ENCODE results near the gene MARVELD3.

MARVELD3 gene

GRCh38 chr16:71627731-71628181 lies 1.8 kb downstream of the MARVELD3 start:
- H3K4me3 ChIP-seq (ENCODE audit: low read length) = no peak overlapping the region
- no peak for TF ChIP-seq CTCF (conservative IDR thresholded peaks at IDR 0.05; ENCODE audit: low read length)
- no peak for DNase-seq (ENCODE audit: low read depth)

- no peak overlapping the region for H3K4me3 ChIP-seq (ENCODE audit: low read length)
- DNase-seq (ENCODE audit: low read depth) = peak; percentile 9
- TF ChIP-seq CTCF (conservative IDR thresholded peaks at IDR 0.05; ENCODE audit: low read length) = no peak
These were observed 2.8 kb downstream of the MARVELD3 start for GRCh38 chr16:71628810-71629209.

DNA sequence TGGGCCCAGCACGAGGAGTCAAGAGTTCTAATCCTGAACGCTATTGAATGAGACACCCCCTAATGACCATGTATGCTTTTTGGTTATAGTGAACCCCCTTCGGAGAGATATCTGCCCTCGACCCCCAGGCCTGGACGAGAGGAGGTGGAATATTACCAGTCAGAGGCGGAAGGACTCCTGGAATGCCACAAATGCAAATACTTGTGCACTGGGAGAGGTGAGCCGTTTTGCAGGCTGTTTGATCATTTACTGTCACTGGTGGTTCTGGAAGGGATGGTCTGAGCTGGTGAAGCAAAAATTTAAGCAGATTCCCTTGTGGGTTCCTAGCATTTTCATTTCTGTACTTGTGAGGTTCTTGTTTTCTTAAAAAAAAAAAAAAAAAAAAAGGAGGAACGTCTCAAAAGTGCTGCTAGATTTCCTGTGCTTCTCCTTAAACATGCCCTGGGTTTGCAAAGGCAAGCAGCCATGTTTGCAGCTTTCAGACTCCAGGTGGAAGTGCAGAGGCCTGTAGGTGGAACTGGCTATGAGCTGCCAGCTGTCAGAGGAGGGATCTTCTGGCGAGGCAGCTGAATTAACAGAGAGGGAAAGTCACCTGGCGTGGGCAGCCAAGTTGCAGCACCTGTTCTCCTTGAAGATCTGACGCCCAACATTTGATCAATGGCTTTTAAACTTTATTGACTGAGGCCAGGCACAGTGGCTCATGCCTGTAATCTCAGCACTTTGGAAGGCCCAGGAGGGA lies 3.5 kb downstream of the MARVELD3 start:
- DNase-seq (ENCODE audit: low read depth) = no peak
- no peak overlapping the region for H3K4me3 ChIP-seq (ENCODE audit: low read length)
- no peak for TF ChIP-seq CTCF (conservative IDR thresholded peaks at IDR 0.05; ENCODE audit: low read length)

DNA sequence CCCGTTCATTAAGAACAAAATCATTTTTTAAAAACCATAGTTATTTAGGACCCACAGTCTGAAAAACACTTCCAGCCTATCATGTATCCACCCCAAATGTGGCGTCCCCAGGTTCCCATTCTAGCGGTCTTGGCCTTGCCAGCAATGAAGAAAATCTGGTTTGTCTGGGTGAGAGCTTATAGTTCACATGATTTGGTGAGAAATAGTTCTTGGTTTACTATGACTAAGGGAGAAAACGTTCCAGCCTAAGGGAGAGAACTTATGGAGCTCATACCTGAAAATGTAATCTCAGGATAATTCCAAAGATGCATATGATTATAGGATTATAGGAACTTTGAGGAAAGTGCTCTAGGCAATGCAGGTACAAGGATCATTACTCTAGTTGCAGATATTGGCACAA lies 4.8 kb downstream of the MARVELD3 start:
- no peak for TF ChIP-seq CTCF (conservative IDR thresholded peaks at IDR 0.05; ENCODE audit: low read length)
- DNase-seq (ENCODE audit: low read depth) = no peak
- no peak overlapping the region for H3K4me3 ChIP-seq (ENCODE audit: low read length)

DNA sequence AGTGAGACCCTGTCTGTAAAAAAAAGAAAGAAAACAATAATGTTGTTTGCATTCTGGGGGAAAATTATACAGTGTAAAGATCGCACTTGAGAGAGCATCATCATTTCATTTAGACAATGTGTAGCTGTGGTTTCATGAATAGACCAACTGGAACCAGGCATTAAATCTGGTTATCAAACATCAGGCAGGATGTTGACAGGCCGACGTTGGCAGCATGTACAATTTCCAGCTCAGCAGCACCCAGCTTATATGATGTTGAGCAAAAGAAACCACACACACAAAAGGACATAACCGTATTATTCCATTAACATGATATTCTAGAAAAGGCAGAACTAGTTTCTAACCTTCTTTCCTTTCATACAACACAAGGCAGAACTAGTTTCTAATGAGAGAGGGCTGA lies 5.8 kb downstream of the MARVELD3 start:
- DNase-seq (ENCODE audit: low read depth) = no peak
- no peak overlapping the region for H3K4me3 ChIP-seq (ENCODE audit: low read length)
- TF ChIP-seq CTCF (conservative IDR thresholded peaks at IDR 0.05; ENCODE audit: low read length) = no peak

- no peak for DNase-seq (ENCODE audit: low read depth)
- no peak for TF ChIP-seq CTCF (conservative IDR thresholded peaks at IDR 0.05; ENCODE audit: low read length)
- H3K4me3 ChIP-seq (ENCODE audit: low read length) = no peak overlapping the region
These were observed 9.6 kb downstream of the MARVELD3 start for GRCh38 chr16:71635632-71636031.

DNA sequence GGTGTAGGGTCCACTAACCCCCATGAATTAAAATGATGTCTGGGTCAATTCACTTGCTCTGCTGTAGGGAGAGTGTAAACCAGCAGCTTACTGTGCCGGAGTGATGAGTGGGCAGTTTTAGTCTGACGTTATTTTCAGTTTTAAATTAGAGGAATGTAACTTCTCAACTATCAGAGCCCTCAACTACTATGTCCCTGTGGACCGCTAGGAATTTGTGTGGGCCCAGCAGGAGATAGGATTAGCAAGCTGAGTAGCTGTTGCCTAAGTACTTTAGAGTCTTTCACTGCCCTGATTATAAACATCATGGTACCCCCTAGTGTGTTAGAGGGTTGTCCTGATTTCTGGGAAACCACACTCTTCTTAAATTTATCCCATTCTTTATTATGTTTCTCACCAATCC lies 11.4 kb downstream of the MARVELD3 start:
- DNase-seq (ENCODE audit: low read depth) = peak; percentile 64
- TF ChIP-seq CTCF (conservative IDR thresholded peaks at IDR 0.05; ENCODE audit: low read length) = no peak
- no peak overlapping the region for H3K4me3 ChIP-seq (ENCODE audit: low read length)

Data from AG10803 (cell line).